GM18951 (cell line): ENCODE results near the gene BORCS6.
"Not testable (repeated sequence)": the region's sequence is repeated elsewhere in the genome, so short reads cannot be mapped to it uniquely, and the experiment has no call there.

Experiments used
- POLR2A ChIP-seq: IDR thresholded peaks from 4 replicates; pipeline ENCODE4 v1.6.1; 2011; ENCODE audit warnings: mild to moderate bottlenecking; ENCODE audit not compliant: insufficient read length, insufficient read depth; ENCODE audit errors: extremely low read depth
- in situ Hi-C: fragments of 300-500 bp; cut with MboI; formaldehyde crosslinking; loops from one replicate; pipeline ENCODE4 v1.12.0; 2022; ENCODE audit warnings: low sequenced_read_pairs, mixed read lengths, inconsistent platforms; ENCODE audit not compliant: unreplicated experiment

The BORCS6 gene

DNA sequence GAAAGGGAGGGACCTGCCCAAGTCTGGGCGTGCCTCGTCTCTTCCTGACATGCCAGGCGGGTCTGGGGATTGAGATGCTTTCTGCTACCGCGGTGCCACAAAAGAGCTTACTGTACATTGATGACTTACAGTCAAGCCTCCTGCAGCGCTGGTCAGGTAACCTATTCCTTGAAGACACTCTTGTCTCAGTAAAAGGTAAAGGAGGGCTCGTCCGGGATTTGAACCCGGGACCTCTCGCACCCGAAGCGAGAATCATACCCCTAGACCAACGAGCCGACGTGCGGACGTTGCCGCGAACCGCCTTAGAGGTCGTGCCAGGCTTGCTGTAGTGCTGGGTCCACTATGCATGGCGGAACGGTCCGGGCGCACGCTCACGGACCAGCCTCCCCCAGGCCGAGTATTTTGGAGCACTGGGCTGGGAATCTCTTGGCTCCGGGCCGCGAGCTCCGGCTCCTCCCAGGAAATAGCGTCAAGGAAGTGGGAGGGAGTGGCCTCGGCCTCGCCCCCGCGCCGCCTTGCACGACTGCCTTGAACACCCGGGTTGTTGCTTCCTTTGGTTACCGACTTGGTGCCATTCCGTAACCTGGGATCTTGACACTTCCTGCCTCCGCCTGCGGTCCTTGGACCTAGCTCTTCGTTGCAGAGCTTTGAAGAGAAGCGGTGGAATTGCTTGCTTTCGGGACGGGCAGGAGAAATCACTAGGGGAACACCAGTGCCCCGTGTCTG is 32.8 kb upstream of the BORCS6 start:
- in situ Hi-C loops = no loop called here
- TF ChIP-seq POLR2A = peak; percentile 76

- in situ Hi-C loops = no loop called here
- no peak for TF ChIP-seq POLR2A
Observed at GRCh38 chr17:8222380-8222629, 32.3 kb upstream of the BORCS6 start.

GRCh38 chr17:8221663-8222379 is 31.8 kb upstream of the BORCS6 start:
- in situ Hi-C loops = no loop called here
- peak; percentile 20 for TF ChIP-seq POLR2A

DNA sequence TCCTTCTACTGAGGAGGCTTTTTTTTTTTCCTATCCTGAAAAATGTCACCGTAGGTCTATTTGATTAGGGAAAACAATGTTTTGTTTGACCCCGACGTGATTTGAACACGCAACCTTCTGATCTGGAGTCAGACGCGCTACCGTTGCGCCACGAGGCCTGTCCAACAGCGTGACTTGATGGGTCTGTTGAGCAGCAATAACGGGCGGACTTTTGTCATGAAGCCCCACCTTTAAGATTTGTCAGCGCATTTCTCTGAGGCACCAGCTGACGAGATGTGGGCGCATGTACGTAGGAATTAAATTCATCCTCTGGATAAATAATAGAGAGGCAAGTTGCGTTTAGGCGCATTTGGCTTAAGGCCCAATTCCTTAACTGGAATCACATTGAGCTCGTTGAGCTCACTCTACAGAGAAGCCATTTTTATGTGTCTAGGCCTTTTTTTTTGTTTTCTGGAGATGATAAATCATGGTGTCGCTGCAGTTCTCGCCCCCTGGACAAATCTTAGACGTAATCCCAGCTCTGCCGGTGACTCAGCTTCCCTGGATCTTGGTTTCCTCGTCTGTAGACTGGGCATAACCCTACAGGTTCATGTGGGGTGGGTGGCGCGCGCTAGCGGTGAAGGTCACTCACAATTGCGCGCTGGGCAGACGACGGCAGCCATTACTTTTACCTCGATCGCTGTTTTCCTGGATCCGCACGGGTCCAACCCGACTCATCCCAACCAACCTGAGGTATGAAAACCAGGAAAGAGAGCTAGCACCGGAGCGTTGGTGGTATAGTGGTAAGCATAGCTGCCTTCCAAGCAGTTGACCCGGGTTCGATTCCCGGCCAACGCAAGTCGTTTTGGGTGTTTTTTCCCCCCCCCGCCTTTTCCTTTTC is 31.0 kb upstream of the BORCS6 start:
- in situ Hi-C loops = no loop called here
- no peak for TF ChIP-seq POLR2A

DNA sequence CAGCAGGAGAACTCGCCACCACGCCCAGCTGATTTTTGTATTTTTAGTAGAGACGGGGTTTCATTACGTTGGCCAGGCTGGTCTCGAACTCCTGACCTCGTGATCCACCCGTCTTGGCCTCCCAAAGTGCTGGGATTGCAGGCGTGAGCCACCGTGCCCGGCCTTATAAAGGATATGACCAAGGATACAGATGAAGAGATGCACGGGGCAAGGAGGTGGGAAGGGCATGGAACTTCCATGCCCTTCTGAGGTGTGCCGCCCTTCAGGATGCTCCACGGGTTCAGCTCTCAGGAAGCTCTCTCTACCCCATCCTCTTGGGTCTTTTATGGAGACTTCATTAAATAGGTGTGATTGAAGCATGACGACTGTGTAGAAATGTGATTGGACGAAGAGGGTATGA is 24.0 kb upstream of the BORCS6 start:
- in situ Hi-C loops = not testable (repeated sequence)

- in situ Hi-C loops = no loop called here
- no peak for TF ChIP-seq POLR2A
Observed at GRCh38 chr17:8212312-8213180, 22.6 kb upstream of the BORCS6 start.

DNA sequence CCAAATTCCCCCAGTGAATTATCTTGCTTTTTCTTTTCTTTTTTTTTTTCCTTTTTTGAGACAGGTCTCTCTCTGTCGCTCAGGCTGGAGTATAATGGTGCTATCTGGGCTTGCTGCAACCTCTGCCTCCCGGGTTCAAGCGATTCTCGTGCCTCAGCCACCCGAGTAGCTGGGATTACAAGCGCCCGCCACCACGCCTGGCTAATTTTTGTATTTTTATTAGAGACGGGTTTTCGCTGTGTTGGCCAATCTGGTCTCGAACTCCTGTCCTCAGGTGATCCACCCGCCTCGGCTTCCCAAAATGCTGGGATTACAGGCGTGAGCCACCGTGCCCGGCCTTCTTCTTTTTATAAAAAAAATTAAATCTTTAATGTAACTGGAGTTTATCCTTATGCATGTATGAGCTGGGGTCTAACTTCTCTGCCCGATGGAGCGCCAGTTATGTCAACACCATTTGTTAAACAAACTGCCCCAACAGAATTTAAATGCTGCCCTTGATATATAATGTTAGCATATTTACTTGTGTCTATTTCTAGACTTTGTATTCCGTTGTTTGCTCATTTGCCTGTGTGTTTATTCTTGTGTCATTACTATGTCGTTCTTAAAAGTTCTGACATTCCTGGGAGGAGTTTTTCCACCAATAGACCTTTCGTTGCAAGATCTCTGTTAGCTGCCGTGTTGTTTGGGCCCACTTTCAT is 20.9 kb upstream of the BORCS6 start:
- no peak for TF ChIP-seq POLR2A
- in situ Hi-C loops = no loop called here

GRCh38 chr17:8209907-8210760 is 20.2 kb upstream of the BORCS6 start, which contains the start of gene AURKB:
TSS of gene AURKB (minus strand) at chr17:8210575. CDS start at chr17:8210224, 351 bp downstream.
- TF ChIP-seq POLR2A = peak; percentile 95
- in situ Hi-C loops = no loop called here

GRCh38 chr17:8206536-8206935 is 16.6 kb upstream of the BORCS6 start:
- in situ Hi-C loops = no loop called here
- TF ChIP-seq POLR2A = no peak

GRCh38 chr17:8204761-8205555 is 15.0 kb upstream of the BORCS6 start:
- in situ Hi-C loops = no loop called here

More at GRCh38 chr17:8204761-8205555, 15.0 kb upstream of the BORCS6 start:
- TF ChIP-seq POLR2A = peak; percentile 14
